Esophagus (tissue), 2 donors: ENCODE data around the gene GP1BA. TPM values are rescaled to one million over a fixed set of nuclear protein-coding genes. Genes with fewer than 3 reads are reported as not detected.
"Not testable (repeated sequence)": the region's sequence is repeated elsewhere in the genome, so short reads cannot be mapped to it uniquely, and the experiment has no call there.

Source experiments
- H3K27ac ChIP-seq, 2 donors: one replicate each; pipeline ENCODE4 v1.5.1; 2013; ENCODE audit warnings: low read depth in 2 of 2, mild to moderate bottlenecking in 2 of 2, inconsistent platforms in 1 of 2, low read length in 1 of 2, moderate library complexity in 1 of 2
- H3K27me3 ChIP-seq, 2 donors: one replicate each; pipeline ENCODE4 v1.6.1; 2013; ENCODE audit warnings: low read length in 2 of 2, control low read depth in 1 of 2, mild to moderate bottlenecking in 1 of 2; ENCODE audit not compliant: insufficient read depth in 2 of 2, control insufficient read depth in 1 of 2
- H3K36me3 ChIP-seq, 2 donors: one replicate each; pipeline ENCODE4 v1.6.1; 2013; ENCODE audit warnings: low read length in 1 of 2; ENCODE audit not compliant: control insufficient read depth in 2 of 2, insufficient read depth in 2 of 2
- H3K4me1 ChIP-seq, 2 donors: one replicate each; pipeline ENCODE4 v1.6.1; 2013; ENCODE audit warnings: low read length in 1 of 2; ENCODE audit not compliant: control insufficient read depth in 2 of 2, insufficient read depth in 2 of 2
- H3K4me3 ChIP-seq, 2 donors: one replicate each; pipeline ENCODE4 v1.5.1; 2013; ENCODE audit warnings: low read length in 2 of 2, mild to moderate bottlenecking in 2 of 2, low read depth in 1 of 2, moderate library complexity in 1 of 2
- H3K9me3 ChIP-seq, 2 donors: one replicate each; pipeline ENCODE4 v1.6.1; 2013; ENCODE audit warnings: mild to moderate bottlenecking in 2 of 2, low read depth in 1 of 2, low read length in 1 of 2, moderate library complexity in 1 of 2; ENCODE audit not compliant: control insufficient read depth in 2 of 2, insufficient read depth in 1 of 2
- WGBS, 2 donors: extraction: QIAGEN DNeasy Blood & Tissue Kit; methylation state at CpG; one replicate each; pipeline ENCODE4 v1.1.7; 2013; 5-methylcytosine and 5-hydroxymethylcytosine counted together
- polyA plus RNA-seq, 2 donors: library from polyadenylated mRNA; stranded (reverse); fragments of 200-250 nt; gene quantifications; one replicate each; pipeline ENCODE4 v1.2.3, GENCODE V29; 2013
- donor health status: healthy with polysubstance abuse.
- donor health status: Bipolar disorder and iron deficiency.

The GP1BA gene
- polyA plus RNA-seq, 2 donors, result 0.02 to 0.12 TPM

DNA sequence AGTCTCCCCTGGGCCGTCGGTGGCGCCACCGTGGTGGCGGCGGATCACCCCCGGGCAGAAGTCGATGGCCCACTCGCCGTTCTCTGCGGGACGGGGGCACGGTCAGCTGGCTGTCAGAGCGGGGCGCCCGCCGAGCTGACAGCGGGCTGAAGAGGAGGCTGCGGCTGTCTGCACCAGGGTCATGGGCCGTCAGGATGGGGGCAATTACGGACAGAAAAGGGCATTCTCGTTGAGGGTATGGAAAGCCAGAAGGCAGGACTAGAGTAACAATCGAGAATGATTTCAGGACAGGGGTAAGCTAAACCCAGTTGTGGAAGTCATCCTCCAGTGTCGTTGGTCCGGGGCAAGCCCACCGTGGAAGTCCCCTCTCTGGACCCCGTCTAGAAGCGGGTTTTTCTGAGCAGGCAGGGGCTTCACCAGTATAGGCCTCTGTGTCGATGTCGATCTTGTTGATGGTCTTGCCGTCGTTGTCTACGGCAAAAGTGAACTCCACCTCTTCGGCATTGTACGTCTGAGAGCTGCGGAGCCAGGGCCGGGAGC lies 30.9 kb upstream of the GP1BA start:
- 57 to 67% methylated on average over 37 of the region's 37 CpGs for WGBS, 2 donors
- Histone ChIP-seq H3K36me3 (peaks cover 0 to 17% of the 10 kb centered on the region in 2 donors), H3K9me3 (no peaks in the 10 kb centered on the region), H3K4me3 (no peak overlapping the region), H3K27ac (peak overlapping the region in 1 of 2 donors; percentile 50), H3K27me3 (no peaks in the 10 kb centered on the region), H3K4me1 (peaks cover 0 to 17% of the 10 kb centered on the region in 2 donors)

DNA sequence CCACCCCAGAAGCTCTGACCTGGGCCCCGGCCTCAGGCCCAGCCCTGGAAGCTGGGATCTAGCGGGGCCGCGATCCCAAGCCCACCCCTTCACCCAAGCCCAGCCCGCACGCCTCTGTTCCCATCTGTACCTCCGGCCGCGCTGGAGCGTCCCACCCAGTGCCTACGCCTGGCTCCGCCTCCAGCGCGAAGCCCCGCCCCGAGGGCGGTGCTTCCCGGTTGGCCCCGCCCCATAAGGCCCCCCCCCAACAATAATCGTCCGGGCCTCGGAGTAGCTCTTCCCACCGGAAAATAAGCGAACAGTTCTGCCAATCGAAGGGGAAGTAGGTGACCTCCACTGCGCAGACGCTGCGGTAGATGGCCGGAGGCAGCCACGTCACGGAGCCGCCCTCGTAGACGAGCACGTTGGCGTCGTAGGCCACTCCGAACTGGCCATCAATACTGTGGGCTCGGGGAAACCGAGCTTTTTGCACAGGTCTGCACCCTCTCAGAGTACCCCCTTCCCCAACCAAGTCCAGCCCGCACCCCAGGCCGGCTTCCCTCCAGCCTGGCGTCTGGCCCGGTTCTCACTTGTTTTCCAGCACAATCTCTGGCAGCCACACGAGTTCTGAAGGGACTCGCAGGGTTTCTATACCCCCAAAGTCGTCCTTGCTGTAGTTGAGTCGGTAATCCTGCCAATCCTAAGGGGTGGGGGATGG lies 30.3 kb upstream of the GP1BA start:
- Histone ChIP-seq H3K36me3 (peaks cover 0 to 11% of the 10 kb centered on the region in 2 donors), H3K4me3 (no peak overlapping the region), H3K4me1 (peaks cover 0 to 17% of the 10 kb centered on the region in 2 donors), H3K27me3 (no peaks in the 10 kb centered on the region), H3K27ac (peak overlapping the region in 1 of 2 donors; percentile 39), H3K9me3 (no peaks in the 10 kb centered on the region)
- 49 to 60% methylated on average over 44 to 48 of the region's 48 CpGs for WGBS, 2 donors

DNA sequence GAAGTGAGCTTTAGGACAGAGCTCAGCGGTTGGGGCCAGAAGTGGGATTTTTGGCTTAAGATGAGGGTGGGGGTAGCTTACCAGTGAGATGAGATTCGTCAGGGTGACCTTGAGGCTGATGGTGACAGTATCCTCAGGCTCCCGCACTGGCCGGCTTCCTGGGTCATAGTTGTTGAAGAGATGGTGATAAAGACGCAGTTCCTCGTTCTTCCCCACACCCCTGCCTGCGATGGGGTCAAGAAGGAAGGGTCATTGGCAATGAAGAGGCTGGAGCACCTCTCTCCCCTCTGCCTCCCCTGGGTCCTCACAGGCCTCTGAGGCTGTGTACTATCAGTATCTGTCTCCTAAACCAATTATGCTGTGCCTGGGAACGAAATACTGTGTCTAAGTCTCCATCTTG lies 29.5 kb upstream of the GP1BA start:
- Histone ChIP-seq H3K4me3 (no peak overlapping the region), H3K27me3 (no peaks in the 10 kb centered on the region), H3K4me1 (peaks cover 0 to 17% of the 10 kb centered on the region in 2 donors), H3K9me3 (no peaks in the 10 kb centered on the region), H3K36me3 (peaks cover 0 to 6% of the 10 kb centered on the region in 2 donors), H3K27ac (peak overlapping the region; percentile 38 to 85)
- WGBS, 2 donors, result 70 to 71% methylated on average over 8 of the region's 8 CpGs

DNA sequence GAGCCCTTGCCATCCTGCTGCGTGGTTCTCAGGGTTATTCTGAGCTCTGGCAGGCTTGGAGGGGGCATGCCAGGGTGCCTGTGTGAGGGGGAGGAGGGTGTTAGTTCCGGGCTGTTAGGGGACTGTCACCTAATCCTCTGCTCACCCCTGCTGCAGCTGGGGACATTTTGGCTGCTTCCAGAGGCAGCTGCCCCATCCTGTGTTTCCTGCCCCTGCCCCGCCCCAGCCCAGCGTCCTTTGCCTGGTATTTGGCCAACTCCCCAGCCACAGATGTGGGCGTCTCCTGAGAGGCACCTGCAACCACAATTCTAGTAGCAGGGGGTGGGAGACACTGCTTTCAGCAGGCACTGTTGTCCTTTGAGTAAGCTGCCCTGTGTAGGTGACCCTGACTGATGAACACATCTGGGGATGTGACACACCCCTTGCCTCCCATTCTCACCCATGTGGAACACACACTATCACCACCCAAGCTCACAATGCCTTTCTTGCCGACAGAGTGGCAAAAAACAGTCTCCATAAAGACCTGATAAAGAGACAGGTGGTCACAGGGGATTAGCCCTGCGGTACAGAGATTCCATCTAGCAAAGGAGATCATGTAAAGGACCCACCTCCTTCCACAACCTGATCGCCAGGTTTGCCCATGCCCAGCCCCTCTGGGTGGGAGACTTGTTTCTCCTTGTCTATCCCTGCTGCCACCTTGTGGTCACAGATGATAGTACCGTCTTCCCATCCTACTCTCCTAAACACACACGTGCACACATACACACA lies 28.8 kb upstream of the GP1BA start, which contains the start of gene CHRNE:
Gene CHRNE, minus strand, starts transcription at position 48 of the 768 bp plus-strand sequence. Its CDS starts 35 bp downstream, at position 13.
- 9 to 11% methylated on average over 10 of the region's 10 CpGs for WGBS, 2 donors
- no peaks in the 10 kb centered on the region for H3K27me3 ChIP-seq
- no peak within 1 kb of the TSS for H3K4me3 ChIP-seq
- peaks cover 0 to 17% of the 10 kb centered on the region in 2 donors for H3K4me1 ChIP-seq
- peaks cover 0 to 6% of the 10 kb centered on the region in 2 donors for H3K36me3 ChIP-seq
- H3K27ac ChIP-seq, result peak within 1 kb of the TSS; percentile 38 to 85
- H3K9me3 ChIP-seq, result no peaks in the 10 kb centered on the region

DNA sequence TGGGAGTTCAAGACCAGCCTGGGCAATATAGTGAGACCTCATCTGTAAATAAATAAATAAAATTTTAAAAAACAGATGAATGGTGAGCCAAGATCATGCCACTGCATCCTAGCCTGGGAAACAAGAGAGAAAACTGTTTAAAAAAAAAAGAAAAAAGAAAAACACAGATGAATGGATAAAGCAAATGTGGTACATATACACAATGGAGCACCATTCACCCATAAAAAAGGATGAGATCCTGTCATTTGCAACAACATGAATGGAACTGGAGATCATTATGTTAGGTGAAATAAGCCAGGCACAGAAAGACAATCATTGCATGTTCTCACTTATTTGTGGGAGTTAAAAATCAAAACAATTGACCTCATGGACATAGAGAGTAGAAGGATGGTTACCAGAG lies 25.4 kb upstream of the GP1BA start:
- H3K4me1 ChIP-seq, result peaks cover 0 to 12% of the 10 kb centered on the region in 2 donors
- not testable (repeated sequence) for H3K36me3 ChIP-seq, H3K27me3 ChIP-seq, H3K27ac ChIP-seq, H3K4me3 ChIP-seq, H3K9me3 ChIP-seq

DNA sequence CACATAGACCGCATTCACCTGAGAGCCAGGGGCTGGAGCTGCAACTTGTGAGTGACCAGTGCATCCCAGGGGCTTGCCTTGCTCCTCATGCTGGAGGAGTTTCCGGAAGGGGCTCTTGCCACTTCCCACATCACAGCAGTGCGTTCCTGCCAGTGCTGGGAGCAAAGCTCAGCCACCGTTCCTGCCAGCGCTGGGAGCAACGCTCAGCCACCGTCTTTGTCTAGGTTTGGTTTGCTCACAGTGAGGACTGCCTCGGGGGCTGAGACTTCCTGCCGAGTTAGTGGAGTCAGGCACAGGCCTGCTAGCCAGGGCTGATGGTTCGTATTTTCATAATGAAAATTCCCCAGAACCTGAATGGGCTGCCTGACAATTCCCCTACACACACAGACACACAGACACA lies 23.8 kb upstream of the GP1BA start:
- H3K4me1 ChIP-seq, result peaks cover 0 to 6% of the 10 kb centered on the region in 2 donors
- H3K27me3 ChIP-seq, result no peaks in the 10 kb centered on the region
- H3K4me3 ChIP-seq, result no peak overlapping the region
- H3K9me3 ChIP-seq, result no peaks in the 10 kb centered on the region
- peak overlapping the region; percentile 90 to 98 for H3K27ac ChIP-seq
- H3K36me3 ChIP-seq, result no peaks in the 10 kb centered on the region
- WGBS, 2 donors, result 28 to 49% methylated on average over 10 of the region's 10 CpGs

DNA sequence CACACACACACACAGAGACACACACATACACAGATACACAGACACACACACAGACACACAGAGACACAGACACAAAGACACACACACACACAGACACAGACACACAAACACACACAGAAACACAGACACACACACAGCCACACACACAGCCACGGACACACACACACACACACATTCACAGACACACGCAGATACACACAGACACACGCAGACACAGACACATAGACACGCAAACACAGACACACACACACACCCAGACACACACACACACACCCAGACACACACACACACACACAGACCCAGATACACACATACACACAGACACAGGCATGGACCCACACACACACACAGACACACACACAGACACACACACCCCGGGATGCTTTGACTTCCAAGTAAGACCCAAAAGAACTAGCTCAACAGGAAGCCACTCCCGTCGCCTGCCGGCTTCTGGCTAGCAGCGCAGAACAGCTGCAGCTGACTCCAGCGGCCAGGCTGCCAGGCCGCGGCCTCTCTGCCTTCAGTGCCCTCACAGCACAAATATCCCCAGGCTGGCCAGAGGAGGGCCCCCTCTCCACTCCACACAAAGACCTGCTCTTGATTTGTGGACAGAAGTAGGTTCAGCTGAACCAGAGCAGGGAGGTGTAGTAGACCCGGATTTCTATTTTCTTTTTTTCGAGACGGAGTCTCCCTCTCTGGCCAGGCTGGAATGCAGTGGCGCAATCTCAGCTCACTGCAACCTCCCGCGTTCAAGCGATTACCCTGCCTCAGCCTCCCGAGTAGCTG lies 23.2 kb upstream of the GP1BA start:
- H3K27me3 ChIP-seq, result no peaks in the 10 kb centered on the region
- H3K9me3 ChIP-seq, result no peaks in the 10 kb centered on the region
- no peaks in the 10 kb centered on the region for H3K36me3 ChIP-seq
- WGBS, 2 donors, result 15 to 19% methylated on average over 20 of the region's 20 CpGs
- no peak overlapping the region for H3K4me3 ChIP-seq
- H3K4me1 ChIP-seq, result peaks cover 0 to 4% of the 10 kb centered on the region in 2 donors
- H3K27ac ChIP-seq, result peak overlapping the region; percentile 90 to 98

DNA sequence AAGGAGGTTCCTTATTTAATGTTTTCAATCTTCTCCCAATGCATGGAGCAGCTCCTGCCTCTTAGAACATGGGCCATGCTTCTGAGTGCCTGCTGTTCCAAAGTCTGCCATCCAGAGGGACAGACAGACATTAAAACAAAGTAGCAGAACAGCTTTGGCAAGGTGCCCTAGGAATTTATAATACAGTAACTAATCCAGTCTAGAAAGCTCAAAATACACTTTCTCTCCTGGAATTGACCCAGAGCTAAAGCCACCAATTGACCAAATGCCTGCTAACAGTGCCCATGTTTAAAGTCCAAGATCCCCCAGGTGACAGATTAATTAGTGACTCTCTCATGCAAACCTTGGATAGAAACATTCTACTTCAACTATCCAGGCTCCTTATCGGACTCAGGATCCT lies 18.1 kb upstream of the GP1BA start:
- H3K9me3 ChIP-seq, result no peaks in the 10 kb centered on the region
- no peak overlapping the region for H3K4me3 ChIP-seq
- H3K36me3 ChIP-seq, result no peaks in the 10 kb centered on the region
- no peak overlapping the region for H3K27ac ChIP-seq
- H3K27me3 ChIP-seq, result no peaks in the 10 kb centered on the region
- 67 to 83% methylated on average over 1 of the region's 1 CpG for WGBS, 2 donors
- H3K4me1 ChIP-seq, result no peaks in the 10 kb centered on the region

DNA sequence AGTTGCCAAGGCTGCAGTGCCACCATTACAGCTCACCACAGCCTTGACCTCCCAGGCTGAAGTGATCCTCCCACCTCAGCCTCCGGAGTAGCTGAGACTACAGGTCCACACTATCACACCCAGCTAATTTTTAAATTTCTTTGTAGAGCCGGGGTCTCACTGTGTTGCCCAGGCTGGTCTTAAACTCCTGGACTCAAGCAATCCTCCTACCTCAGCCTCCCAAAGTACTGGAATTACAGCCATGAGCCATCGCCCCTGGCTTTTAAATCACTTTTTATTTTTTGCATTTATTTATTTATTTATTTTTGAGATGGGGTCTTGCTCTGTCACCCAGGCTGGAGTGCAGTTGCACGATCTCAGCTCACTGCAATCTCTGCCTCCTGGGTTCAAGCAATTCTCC lies 17.5 kb upstream of the GP1BA start:
- not testable (repeated sequence) for H3K36me3 ChIP-seq, H3K4me3 ChIP-seq, H3K27ac ChIP-seq, H3K27me3 ChIP-seq, H3K4me1 ChIP-seq, H3K9me3 ChIP-seq
- WGBS, 2 donors, result 86 to 95% methylated on average over 4 of the region's 4 CpGs
